ENCODE results near the gene SYT9.

SYT9 gene

DNA sequence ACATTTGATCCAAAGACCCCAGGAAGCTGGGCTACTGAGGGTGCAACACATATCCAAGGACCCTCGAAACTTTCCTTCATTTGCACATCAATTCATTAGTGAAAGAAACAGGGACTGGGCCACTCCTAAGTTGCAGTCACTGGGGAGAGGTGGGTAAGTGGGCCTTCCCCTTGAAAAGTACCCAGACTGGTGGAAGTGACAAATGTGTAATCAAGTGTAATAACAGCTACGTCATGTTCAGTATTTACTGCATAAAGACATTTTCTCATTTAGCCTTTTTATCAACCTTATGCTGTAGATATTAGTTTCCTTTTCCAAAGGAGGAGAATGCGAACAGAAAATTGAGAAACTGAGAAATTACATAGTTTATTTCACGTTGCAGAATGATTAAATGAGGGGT is 131.7 kb downstream of the SYT9 start:
- ATAC-seq, result no peak
- TF ChIP-seq OSR1 (CRISPR knock-in tag; IDR thresholded peaks at IDR 0.05) (no peak), ZC3H10 (CRISPR knock-in tag; IDR thresholded peaks at IDR 0.05) (no peak), BACH2 (CRISPR knock-in tag; IDR thresholded peaks at IDR 0.05; ENCODE audit: borderline replicate concordance) (no peak), ZNF565 (CRISPR knock-in tag; conservative IDR thresholded peaks at IDR 0.05; ENCODE audit: low read depth) (no peak), ZNF8 (CRISPR knock-in tag; IDR thresholded peaks at IDR 0.05) (no peak), CSDC2 (CRISPR knock-in tag; IDR thresholded peaks at IDR 0.05) (no peak), SNAI2 (CRISPR knock-in tag; IDR thresholded peaks at IDR 0.05) (no peak), ESRRG (CRISPR knock-in tag; IDR thresholded peaks at IDR 0.05) (no peak), RARB (CRISPR knock-in tag; IDR thresholded peaks at IDR 0.05) (no peak), TCF4 (CRISPR knock-in tag; IDR thresholded peaks at IDR 0.05; ENCODE audit: borderline replicate concordance) (no peak)
- TF ChIP-seq, protein P1, sequence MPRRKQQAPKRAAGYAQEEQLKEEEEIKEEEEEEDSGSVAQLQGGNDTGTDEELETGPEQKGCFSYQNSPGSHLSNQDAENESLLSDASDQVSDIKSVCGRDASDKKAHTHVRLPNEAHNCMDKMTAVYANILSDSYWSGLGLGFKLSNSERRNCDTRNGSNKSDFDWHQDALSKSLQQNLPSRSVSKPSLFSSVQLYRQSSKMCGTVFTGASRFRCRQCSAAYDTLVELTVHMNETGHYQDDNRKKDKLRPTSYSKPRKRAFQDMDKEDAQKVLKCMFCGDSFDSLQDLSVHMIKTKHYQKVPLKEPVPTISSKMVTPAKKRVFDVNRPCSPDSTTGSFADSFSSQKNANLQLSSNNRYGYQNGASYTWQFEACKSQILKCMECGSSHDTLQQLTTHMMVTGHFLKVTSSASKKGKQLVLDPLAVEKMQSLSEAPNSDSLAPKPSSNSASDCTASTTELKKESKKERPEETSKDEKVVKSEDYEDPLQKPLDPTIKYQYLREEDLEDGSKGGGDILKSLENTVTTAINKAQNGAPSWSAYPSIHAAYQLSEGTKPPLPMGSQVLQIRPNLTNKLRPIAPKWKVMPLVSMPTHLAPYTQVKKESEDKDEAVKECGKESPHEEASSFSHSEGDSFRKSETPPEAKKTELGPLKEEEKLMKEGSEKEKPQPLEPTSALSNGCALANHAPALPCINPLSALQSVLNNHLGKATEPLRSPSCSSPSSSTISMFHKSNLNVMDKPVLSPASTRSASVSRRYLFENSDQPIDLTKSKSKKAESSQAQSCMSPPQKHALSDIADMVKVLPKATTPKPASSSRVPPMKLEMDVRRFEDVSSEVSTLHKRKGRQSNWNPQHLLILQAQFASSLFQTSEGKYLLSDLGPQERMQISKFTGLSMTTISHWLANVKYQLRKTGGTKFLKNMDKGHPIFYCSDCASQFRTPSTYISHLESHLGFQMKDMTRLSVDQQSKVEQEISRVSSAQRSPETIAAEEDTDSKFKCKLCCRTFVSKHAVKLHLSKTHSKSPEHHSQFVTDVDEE (CRISPR knock-in tag; IDR thresholded peaks at IDR 0.05), result no peak
- TF ChIP-seq, protein P2, sequence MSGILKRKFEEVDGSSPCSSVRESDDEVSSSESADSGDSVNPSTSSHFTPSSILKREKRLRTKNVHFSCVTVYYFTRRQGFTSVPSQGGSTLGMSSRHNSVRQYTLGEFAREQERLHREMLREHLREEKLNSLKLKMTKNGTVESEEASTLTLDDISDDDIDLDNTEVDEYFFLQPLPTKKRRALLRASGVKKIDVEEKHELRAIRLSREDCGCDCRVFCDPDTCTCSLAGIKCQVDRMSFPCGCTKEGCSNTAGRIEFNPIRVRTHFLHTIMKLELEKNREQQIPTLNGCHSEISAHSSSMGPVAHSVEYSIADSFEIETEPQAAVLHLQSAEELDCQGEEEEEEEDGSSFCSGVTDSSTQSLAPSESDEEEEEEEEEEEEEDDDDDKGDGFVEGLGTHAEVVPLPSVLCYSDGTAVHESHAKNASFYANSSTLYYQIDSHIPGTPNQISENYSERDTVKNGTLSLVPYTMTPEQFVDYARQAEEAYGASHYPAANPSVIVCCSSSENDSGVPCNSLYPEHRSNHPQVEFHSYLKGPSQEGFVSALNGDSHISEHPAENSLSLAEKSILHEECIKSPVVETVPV (CRISPR knock-in tag; IDR thresholded peaks at IDR 0.05), result no peak
- TF ChIP-seq, protein P3, sequence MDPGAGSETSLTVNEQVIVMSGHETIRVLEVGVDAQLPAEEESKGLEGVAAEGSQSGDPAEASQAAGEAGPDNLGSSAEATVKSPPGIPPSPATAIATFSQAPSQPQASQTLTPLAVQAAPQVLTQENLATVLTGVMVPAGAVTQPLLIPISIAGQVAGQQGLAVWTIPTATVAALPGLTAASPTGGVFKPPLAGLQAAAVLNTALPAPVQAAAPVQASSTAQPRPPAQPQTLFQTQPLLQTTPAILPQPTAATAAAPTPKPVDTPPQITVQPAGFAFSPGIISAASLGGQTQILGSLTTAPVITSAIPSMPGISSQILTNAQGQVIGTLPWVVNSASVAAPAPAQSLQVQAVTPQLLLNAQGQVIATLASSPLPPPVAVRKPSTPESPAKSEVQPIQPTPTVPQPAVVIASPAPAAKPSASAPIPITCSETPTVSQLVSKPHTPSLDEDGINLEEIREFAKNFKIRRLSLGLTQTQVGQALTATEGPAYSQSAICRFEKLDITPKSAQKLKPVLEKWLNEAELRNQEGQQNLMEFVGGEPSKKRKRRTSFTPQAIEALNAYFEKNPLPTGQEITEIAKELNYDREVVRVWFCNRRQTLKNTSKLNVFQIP (CRISPR knock-in tag; IDR thresholded peaks at IDR 0.05; ENCODE audit: borderline replicate concordance, low read depth), result no peak

DNA sequence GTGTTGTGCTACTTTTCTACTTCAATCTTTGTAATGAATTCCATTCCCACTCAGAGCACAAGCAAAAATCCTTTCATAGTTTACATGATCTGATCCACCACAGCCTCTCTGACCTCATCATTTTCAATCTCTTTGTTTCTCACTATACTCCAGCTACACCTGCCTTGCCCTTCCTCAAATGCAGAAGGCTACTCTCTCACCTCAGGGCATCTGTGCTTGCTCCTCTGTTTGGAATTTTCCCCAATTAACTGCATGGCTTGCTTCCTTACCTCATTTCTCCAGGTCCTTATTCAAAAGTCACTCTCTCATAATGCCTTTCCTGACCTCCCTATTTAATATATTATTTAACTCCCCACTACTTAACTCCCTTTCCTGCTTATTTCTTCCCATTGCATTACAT is 133.0 kb downstream of the SYT9 start:
- TF ChIP-seq, protein P4, sequence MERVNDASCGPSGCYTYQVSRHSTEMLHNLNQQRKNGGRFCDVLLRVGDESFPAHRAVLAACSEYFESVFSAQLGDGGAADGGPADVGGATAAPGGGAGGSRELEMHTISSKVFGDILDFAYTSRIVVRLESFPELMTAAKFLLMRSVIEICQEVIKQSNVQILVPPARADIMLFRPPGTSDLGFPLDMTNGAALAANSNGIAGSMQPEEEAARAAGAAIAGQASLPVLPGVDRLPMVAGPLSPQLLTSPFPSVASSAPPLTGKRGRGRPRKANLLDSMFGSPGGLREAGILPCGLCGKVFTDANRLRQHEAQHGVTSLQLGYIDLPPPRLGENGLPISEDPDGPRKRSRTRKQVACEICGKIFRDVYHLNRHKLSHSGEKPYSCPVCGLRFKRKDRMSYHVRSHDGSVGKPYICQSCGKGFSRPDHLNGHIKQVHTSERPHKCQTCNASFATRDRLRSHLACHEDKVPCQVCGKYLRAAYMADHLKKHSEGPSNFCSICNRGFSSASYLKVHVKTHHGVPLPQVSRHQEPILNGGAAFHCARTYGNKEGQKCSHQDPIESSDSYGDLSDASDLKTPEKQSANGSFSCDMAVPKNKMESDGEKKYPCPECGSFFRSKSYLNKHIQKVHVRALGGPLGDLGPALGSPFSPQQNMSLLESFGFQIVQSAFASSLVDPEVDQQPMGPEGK (CRISPR knock-in tag; IDR thresholded peaks at IDR 0.05; ENCODE audit: borderline replicate concordance), result no peak
- no peak for ATAC-seq

DNA sequence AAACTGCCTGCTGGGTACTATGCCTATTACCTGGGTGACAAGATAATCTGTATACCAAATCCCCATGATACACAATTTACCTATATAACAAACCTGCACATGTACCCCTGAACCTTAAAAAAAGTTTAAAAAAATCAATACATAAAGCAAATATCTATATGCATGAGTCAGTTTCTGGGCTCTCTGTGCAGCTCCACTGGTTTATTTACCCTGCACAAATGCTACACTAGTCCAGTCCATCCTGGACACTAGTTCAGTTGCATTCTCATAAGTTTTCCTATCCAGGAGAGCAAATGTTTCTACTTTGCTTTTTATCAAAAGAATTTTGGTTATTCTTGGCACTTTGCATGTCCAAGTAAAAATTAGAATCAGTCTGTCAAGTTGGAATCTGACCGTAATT is 133.8 kb downstream of the SYT9 start:
- no peak for ATAC-seq
- TF ChIP-seq ZFP3 (CRISPR knock-in tag; IDR thresholded peaks at IDR 0.05), result no peak
- no peak for TF ChIP-seq ZFP30 (CRISPR knock-in tag; IDR thresholded peaks at IDR 0.05)
- TF ChIP-seq ARNTL (CRISPR knock-in tag; IDR thresholded peaks at IDR 0.05; ENCODE audit: borderline replicate concordance, low read depth), result no peak
- TF ChIP-seq, protein P3 (CRISPR knock-in tag; IDR thresholded peaks at IDR 0.05; ENCODE audit: borderline replicate concordance, low read depth), result no peak
- TF ChIP-seq ZNF565 (CRISPR knock-in tag; conservative IDR thresholded peaks at IDR 0.05; ENCODE audit: low read depth), result no peak
- no peak for TF ChIP-seq BACH2 (CRISPR knock-in tag; IDR thresholded peaks at IDR 0.05; ENCODE audit: borderline replicate concordance)
- TF ChIP-seq PPARA (CRISPR knock-in tag; IDR thresholded peaks at IDR 0.05; ENCODE audit: borderline replicate concordance), result no peak
- TF ChIP-seq, protein P1 (CRISPR knock-in tag; IDR thresholded peaks at IDR 0.05), result no peak
- TF ChIP-seq, protein P2 (CRISPR knock-in tag; IDR thresholded peaks at IDR 0.05), result no peak
- TF ChIP-seq RARB (CRISPR knock-in tag; IDR thresholded peaks at IDR 0.05), result no peak
- no peak for TF ChIP-seq ZNF70 (CRISPR knock-in tag; IDR thresholded peaks at IDR 0.05)
- TF ChIP-seq CSDC2 (CRISPR knock-in tag; IDR thresholded peaks at IDR 0.05), result no peak
- TF ChIP-seq TOX (CRISPR knock-in tag; IDR thresholded peaks at IDR 0.05; ENCODE audit: borderline replicate concordance), result no peak
- TF ChIP-seq ZNF8 (CRISPR knock-in tag; IDR thresholded peaks at IDR 0.05), result no peak
- TF ChIP-seq ISL1 (CRISPR knock-in tag; IDR thresholded peaks at IDR 0.05), result no peak
- TF ChIP-seq TCF4 (CRISPR knock-in tag; IDR thresholded peaks at IDR 0.05; ENCODE audit: borderline replicate concordance), result no peak
- no peak for TF ChIP-seq ESRRG (CRISPR knock-in tag; IDR thresholded peaks at IDR 0.05)
- TF ChIP-seq, protein P5, sequence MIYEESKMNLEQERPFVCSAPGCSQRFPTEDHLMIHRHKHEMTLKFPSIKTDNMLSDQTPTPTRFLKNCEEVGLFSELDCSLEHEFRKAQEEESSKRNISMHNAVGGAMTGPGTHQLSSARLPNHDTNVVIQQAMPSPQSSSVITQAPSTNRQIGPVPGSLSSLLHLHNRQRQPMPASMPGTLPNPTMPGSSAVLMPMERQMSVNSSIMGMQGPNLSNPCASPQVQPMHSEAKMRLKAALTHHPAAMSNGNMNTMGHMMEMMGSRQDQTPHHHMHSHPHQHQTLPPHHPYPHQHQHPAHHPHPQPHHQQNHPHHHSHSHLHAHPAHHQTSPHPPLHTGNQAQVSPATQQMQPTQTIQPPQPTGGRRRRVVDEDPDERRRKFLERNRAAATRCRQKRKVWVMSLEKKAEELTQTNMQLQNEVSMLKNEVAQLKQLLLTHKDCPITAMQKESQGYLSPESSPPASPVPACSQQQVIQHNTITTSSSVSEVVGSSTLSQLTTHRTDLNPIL (CRISPR knock-in tag; IDR thresholded peaks at IDR 0.05; ENCODE audit: low read depth), result no peak
- no peak for TF ChIP-seq ZC3H10 (CRISPR knock-in tag; IDR thresholded peaks at IDR 0.05)
